ENCODE measurements around the gene WBP11.

- TF ChIP-seq CTCF (conservative IDR thresholded peaks at IDR 0.05; ENCODE audit: low read depth, low read length): no peak
- TF ChIP-seq EZH2phosphoT487 (IDR thresholded peaks at IDR 0.05; ENCODE audit: borderline replicate concordance, low read length): no peak
Measured at GRCh38 chr12:14771651-14772137, 31.6 kb downstream of the WBP11 start.
